Adrenal gland (tissue), 12 donors: Measurements from ENCODE around the gene TDRKH. TPM values are rescaled to one million over a fixed set of nuclear protein-coding genes. Genes with fewer than 3 reads are reported as not detected.

Experiments used
- DNase-seq, 7 donors: peaks; one replicate each; pipeline ENCODE4 v3.0.0-alpha.2; 2019 to 2020
- H3K27ac ChIP-seq, 5 donors: fragments of 200-600 bp; sonication (generic) in 4 of 5; 1 replicate in 3 of 5; 2 replicates in 2 of 5; pipeline versions ENCODE4 v1.5.1 to v1.8.0; 2016 to 2020; ENCODE audit warnings: mild to moderate bottlenecking in 1 of 5
- H3K27me3 ChIP-seq: fragments of 200-600 bp; 2 replicates; pipeline ENCODE4 v1.8.0; 2021
- H3K36me3 ChIP-seq, 2 donors: fragments of 200-600 bp; replicated peaks in 1 of 2; 1 replicate in 1 of 2; 2 replicates in 1 of 2; pipeline versions ENCODE4 v1.5.1 to v1.8.0; 2018 to 2022
- H3K4me1 ChIP-seq, 2 donors: fragments of 200-600 bp; replicated peaks in 1 of 2; 1 replicate in 1 of 2; 2 replicates in 1 of 2; pipeline versions ENCODE4 v1.5.1 to v1.8.0; 2018 to 2021
- H3K4me3 ChIP-seq, 4 donors: fragments of 200-600 bp; sonication (generic) in 3 of 4; one replicate each; pipeline ENCODE4 v1.5.1; 2016 to 2018
- H3K9me3 ChIP-seq, 3 donors: fragments of 200-600 bp; sonication (generic) in 1 of 3; replicated peaks in 1 of 3; 1 replicate in 2 of 3; 2 replicates in 1 of 3; pipeline versions ENCODE4 v1.5.1 to v1.8.0; 2016 to 2021
- POLR2A ChIP-seq, 2 donors: fragments of 450-650 bp; IDR thresholded peaks; one replicate each; pipeline ENCODE4 v1.6.1; 2017; ENCODE audit warnings: antibody characterized with exemption in 2 of 2, mild to moderate bottlenecking in 2 of 2, moderate library complexity in 1 of 2
- WGBS, 4 donors: extraction: QIAGEN DNeasy Blood & Tissue Kit in 2 of 4; methylation state at CpG; one replicate each; pipeline versions ENCODE4 v1.1.5 to v1.1.7; 2013 to 2017; 5-methylcytosine and 5-hydroxymethylcytosine counted together
- intact Hi-C, 2 donors: fragments of 100-400 bp; cut with DNase I; formaldehyde crosslinking; loops; one replicate each; pipeline versions ENCODE4 v1.14.1 to v1.15.0; 2022 to 2023
- polyA plus RNA-seq, 3 donors: library from polyadenylated mRNA; stranded (reverse); fragments of 200-250 nt in 2 of 3; fragments of 350-450 nt in 1 of 3; fragmentation: Illumina TruSeq in 1 of 3; extraction: RNeasy Lipid Tissue Mini Kit (QIAGEN cat#74804) in 1 of 3; gene quantifications; one replicate each; pipeline ENCODE4 v1.2.3, GENCODE V29; 2013 to 2014
- total RNA-seq, 9 donors: library from RNA; depleted of rRNA in 4 of 9; stranded (reverse); fragments of >200 nt in 4 of 9; fragments of 120-200 nt in 1 of 9; fragmentation: NEBNext Ultra II Directional in 1 of 9; extraction: Animal tissue kit (Norgen Biotek cat#: 25700) in 1 of 9; gene quantifications; one replicate each; pipeline versions ENCODE4 v1.1.0 to v1.2.4, GENCODE V29; 2013 to 2023
- TF ChIP-seq, protein P1 (sequence below), 6 experiments: fragments of 450-650 bp in 4 of 6; fragments of 200-600 bp in 2 of 6; sonication (generic) in 1 of 6; IDR thresholded peaks; 1 replicate in 5 of 6; 2 replicates in 1 of 6; pipeline versions ENCODE4 v1.5.1 to v1.8.0; 2016 to 2021; ENCODE audit warnings: antibody characterized with exemption in 6 of 6, mild to moderate bottlenecking in 2 of 6, moderate library complexity in 1 of 6
- donor health status: healthy with polysubstance abuse.
- donor health status: Bipolar disorder and iron deficiency.
- donor health status: DM: yes; HTN: yes; CAD: no.
- donor health status: DM: no; HTN: no; CAD: no.
- donor health status: DM: no; HTN: no; CAD: no.
- donor health status: DM: yes; HTN: yes; CAD: no.

TDRKH gene
- total and polyA plus RNA-seq, 12 donors: 2.1 to 9.1 (median 5.8) TPM

DNA sequence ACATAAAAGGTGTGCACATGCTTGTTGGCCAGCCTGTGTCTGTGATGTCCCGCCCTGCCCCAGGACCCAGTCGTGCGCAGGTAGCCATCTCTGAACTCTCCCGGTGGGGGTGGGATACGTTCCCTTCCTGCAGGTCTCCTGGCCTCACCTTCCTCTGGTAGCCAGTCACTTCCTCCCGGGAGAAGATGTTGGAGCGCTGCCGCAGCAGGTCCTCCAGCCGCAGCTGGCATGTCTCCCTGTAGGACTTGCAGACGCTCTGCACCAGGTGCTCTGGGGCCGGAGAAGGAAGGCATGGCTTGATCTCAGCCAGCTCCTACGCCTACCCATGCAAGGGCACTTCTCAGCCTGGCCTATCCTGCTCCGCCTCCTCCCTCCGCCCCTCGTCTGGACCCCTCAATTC is 24.1 kb upstream of the TDRKH start:
- Histone ChIP-seq H3K9me3 (no peaks in the 10 kb centered on the region), H3K4me1 (no peaks in the 10 kb centered on the region), H3K36me3 (no peaks in the 10 kb centered on the region), H3K4me3 (no peak overlapping the region), H3K27ac (no peak overlapping the region), H3K27me3 (no peaks in the 10 kb centered on the region)
- WGBS, 4 donors: 77 to 86% (median 84%) methylated on average over 15 of the region's 15 CpGs
- TF ChIP-seq, protein P1, sequence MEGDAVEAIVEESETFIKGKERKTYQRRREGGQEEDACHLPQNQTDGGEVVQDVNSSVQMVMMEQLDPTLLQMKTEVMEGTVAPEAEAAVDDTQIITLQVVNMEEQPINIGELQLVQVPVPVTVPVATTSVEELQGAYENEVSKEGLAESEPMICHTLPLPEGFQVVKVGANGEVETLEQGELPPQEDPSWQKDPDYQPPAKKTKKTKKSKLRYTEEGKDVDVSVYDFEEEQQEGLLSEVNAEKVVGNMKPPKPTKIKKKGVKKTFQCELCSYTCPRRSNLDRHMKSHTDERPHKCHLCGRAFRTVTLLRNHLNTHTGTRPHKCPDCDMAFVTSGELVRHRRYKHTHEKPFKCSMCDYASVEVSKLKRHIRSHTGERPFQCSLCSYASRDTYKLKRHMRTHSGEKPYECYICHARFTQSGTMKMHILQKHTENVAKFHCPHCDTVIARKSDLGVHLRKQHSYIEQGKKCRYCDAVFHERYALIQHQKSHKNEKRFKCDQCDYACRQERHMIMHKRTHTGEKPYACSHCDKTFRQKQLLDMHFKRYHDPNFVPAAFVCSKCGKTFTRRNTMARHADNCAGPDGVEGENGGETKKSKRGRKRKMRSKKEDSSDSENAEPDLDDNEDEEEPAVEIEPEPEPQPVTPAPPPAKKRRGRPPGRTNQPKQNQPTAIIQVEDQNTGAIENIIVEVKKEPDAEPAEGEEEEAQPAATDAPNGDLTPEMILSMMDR (IDR thresholded peaks at IDR 0.05): no peak
- TF ChIP-seq POLR2A (IDR thresholded peaks at IDR 0.05): no peak
- intact Hi-C loops: no loop called here
- no peak for DNase-seq

DNA sequence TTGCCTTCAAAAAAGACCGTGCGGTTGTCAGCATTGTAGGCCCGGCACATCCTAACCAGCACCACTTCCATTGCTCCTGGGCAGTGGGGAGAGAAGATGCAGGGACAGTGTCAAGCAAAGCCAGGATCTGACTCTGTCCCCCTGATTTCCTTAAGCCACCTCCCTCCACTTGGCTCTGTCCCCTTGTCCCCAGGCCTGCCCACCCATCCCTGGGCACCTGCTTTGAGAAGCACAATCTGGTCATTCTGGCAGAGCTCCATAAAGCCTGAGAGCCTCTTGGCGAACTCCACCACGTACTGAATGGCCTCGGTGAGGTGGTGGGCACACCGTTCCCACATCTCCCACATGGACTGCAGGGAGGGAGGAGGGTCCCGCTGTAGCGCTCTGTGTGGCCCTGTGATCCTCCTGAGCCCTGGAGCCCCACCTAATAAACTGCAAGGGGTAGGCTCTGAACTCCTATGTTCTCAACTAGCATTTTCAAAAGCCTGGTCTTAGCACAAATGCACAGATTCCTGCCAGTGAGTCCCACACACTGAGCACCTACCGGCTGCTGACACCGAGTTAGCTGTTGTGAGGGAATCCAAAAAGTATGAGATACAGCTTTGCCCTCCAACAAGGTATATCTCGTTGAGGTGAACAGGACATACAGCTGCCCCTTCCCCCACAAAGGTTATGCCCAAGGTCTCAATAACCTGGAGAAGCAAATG is 23.1 kb upstream of the TDRKH start:
- 82 to 87% (median 83%) methylated on average over 11 to 12 of the region's 12 CpGs for WGBS, 4 donors
- H3K27ac ChIP-seq: no peak overlapping the region
- H3K4me1 ChIP-seq: no peaks in the 10 kb centered on the region
- H3K9me3 ChIP-seq: no peaks in the 10 kb centered on the region
- no peaks in the 10 kb centered on the region for H3K27me3 ChIP-seq
- no peaks in the 10 kb centered on the region for H3K36me3 ChIP-seq
- TF ChIP-seq, protein P1 (IDR thresholded peaks at IDR 0.05): no peak
- TF ChIP-seq POLR2A (IDR thresholded peaks at IDR 0.05): no peak
- intact Hi-C loops: no loop called here
- no peak overlapping the region for H3K4me3 ChIP-seq
- no peak for DNase-seq

DNA sequence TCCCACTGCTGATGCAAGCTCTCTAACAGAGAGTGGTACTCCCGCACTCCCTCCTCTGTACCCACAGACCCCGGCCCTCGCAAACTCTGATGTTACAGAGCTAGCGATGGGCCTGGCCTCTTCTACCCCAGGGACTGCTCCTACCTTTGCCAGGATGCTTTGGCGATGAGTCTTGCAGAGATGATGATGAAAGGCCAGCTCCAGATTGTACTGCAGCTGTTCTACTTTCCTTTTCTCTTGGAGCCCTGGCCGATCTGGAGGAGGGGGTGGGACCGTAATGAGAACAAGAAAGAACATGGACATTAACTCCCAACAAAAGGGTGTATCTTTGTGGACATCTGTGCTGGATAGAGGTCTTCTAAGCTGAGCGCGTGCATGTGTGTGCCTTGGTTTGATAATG is 20.9 kb upstream of the TDRKH start:
- TF ChIP-seq POLR2A (IDR thresholded peaks at IDR 0.05): no peak
- TF ChIP-seq, protein P1 (IDR thresholded peaks at IDR 0.05): no peak
- intact Hi-C loops: no loop called here
- no peak for DNase-seq
- Histone ChIP-seq H3K4me1 (no peaks in the 10 kb centered on the region), H3K27me3 (no peaks in the 10 kb centered on the region), H3K4me3 (no peak overlapping the region), H3K36me3 (no peaks in the 10 kb centered on the region), H3K27ac (no peak overlapping the region), H3K9me3 (no peaks in the 10 kb centered on the region)
- 85 to 91% (median 87%) methylated on average over 9 of the region's 9 CpGs for WGBS, 4 donors

DNA sequence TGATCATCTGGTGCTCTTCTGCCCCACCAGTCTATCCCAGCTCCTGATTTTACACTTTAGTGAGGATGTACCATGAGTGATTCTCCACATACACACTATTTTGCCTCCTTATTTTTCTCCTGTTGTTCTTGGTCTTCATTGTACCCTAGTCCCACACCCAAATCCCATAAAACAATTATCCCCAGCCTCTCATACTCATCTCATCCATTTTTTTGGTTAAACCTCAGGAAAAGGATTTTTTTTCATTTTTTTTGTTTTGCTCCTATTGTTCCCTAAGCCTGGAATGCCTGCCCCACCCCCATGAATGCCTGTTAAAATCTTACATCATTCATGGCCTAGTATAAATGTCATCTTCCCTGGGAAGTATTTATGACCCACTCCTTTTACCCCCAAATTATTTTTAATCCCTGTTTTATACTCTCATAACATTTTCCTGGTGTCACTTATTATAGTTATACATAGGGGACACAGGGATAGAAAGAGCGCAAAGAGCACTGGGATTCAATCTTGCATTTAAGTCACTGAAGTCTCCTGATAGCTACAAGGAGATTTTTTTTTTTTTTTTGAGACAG is 19.8 kb upstream of the TDRKH start:
- Histone ChIP-seq H3K4me3 (no peak overlapping the region), H3K27ac (no peak overlapping the region), H3K36me3 (no peaks in the 10 kb centered on the region), H3K4me1 (no peaks in the 10 kb centered on the region), H3K27me3 (no peaks in the 10 kb centered on the region), H3K9me3 (no peaks in the 10 kb centered on the region)
- intact Hi-C loops: no loop called here
- DNase-seq: no peak
- TF ChIP-seq, protein P1 (IDR thresholded peaks at IDR 0.05): no peak
- no peak for TF ChIP-seq POLR2A (IDR thresholded peaks at IDR 0.05)
- WGBS, 4 donors: 100% methylated on average over 1 of the region's 1 CpG
